Activated T-cell treated with anti-CD3 and anti-CD28 coated beads, Interleukin-2, amount 50 U/mL, for 72 hours (primary cell): Measurements from ENCODE around the gene NDUFB7. TPM values are rescaled to one million over a fixed set of nuclear protein-coding genes. Genes with fewer than 3 reads are reported as not detected.
A peak's percentile ranks its signal among the peaks of the same experiment; 100 is the strongest.
"Not testable (repeated sequence)": the region's sequence is repeated elsewhere in the genome, so short reads cannot be mapped to it uniquely, and the experiment has no call there.

Source experiments
- ATAC-seq, 2 donors: fragments of 150-1000 bp; cut with Tn5 transposase; replicated peaks in 1 of 2; 2 replicates each; pipeline ENCODE4 v1.10.0; 2021; ENCODE audit warnings: moderate library complexity in 2 of 2, mild to moderate bottlenecking in 1 of 2
- DNase-seq, 2 donors: peaks; one replicate each; pipeline ENCODE4 v3.0.0; 2021 to 2022; ENCODE audit warnings: mixed read lengths in 1 of 2
- H3K27ac Mint-ChIP-seq: one replicate; pipeline ENCODE4 v1.8.0; 2022; ENCODE audit warnings: mild to moderate bottlenecking, moderate library complexity, mixed read lengths
- H3K27me3 Mint-ChIP-seq: one replicate; pipeline ENCODE4 v1.8.0; 2022; ENCODE audit warnings: low read depth, mixed read lengths
- H3K36me3 Mint-ChIP-seq, 2 donors: one replicate each; pipeline ENCODE4 v1.8.0; 2022; ENCODE audit warnings: mixed read lengths in 2 of 2, mild to moderate bottlenecking in 1 of 2; ENCODE audit not compliant: insufficient read depth in 2 of 2
- H3K4me1 Mint-ChIP-seq: one replicate; pipeline ENCODE4 v1.8.0; 2022; ENCODE audit warnings: low read depth, mixed read lengths
- H3K4me3 Mint-ChIP-seq, 2 donors: one replicate each; pipeline ENCODE4 v1.8.0; 2022; ENCODE audit warnings: mild to moderate bottlenecking in 2 of 2, mixed read lengths in 2 of 2, moderate library complexity in 2 of 2
- H3K9me3 Mint-ChIP-seq, 2 donors: one replicate each; pipeline ENCODE4 v1.8.0; 2022; ENCODE audit warnings: mixed read lengths in 2 of 2
- total RNA-seq, 2 donors: library from RNA; stranded (reverse); gene quantifications; one replicate each; pipeline ENCODE4 v1.2.3, GENCODE V29; 2022

Gene NDUFB7
- total RNA-seq, 2 donors from 2014 or later, result 78.5 to 87.0 TPM

GRCh38 chr19:14542711-14543328 lies 29.0 kb downstream of the NDUFB7 start:
- H3K9me3 Mint-ChIP-seq, result no peaks in the 10 kb centered on the region
- H3K4me3 Mint-ChIP-seq, result no peak overlapping the region
- peak in 1 of 2 donors; percentile 61 for ATAC-seq
- H3K27ac Mint-ChIP-seq, result no peak overlapping the region
- DNase-seq, result no peak
- no peaks in the 10 kb centered on the region for H3K27me3 Mint-ChIP-seq
- H3K4me1 Mint-ChIP-seq, result peaks cover 12% of the 10 kb centered on the region
- peaks cover 0 to 3% of the 10 kb centered on the region in 2 donors for H3K36me3 Mint-ChIP-seq

- H3K27me3 Mint-ChIP-seq, DNase-seq, H3K36me3 Mint-ChIP-seq, ATAC-seq, H3K9me3 Mint-ChIP-seq, H3K27ac Mint-ChIP-seq, H3K4me3 Mint-ChIP-seq: not testable (repeated sequence)
- peaks cover 19% of the 10 kb centered on the region for H3K4me1 Mint-ChIP-seq
Observed at GRCh38 chr19:14541979-14542378, 29.9 kb downstream of the NDUFB7 start.

GRCh38 chr19:14540741-14541525 lies 30.9 kb downstream of the NDUFB7 start:
- Mint-ChIP-seq H3K9me3 (no peaks in the 10 kb centered on the region), H3K27ac (no peak overlapping the region), H3K4me1 (peaks cover 25% of the 10 kb centered on the region), H3K36me3 (peaks cover 0 to 1% of the 10 kb centered on the region in 2 donors), H3K27me3 (no peaks in the 10 kb centered on the region), H3K4me3 (no peak overlapping the region)
- no peak for DNase-seq
- ATAC-seq, result no peak

GRCh38 chr19:14536926-14537692 lies 34.8 kb downstream of the NDUFB7 start:
- Mint-ChIP-seq H3K4me1 (peaks cover 33% of the 10 kb centered on the region), H3K27ac (no peak overlapping the region), H3K9me3 (no peaks in the 10 kb centered on the region), H3K36me3 (peaks cover 0 to 3% of the 10 kb centered on the region in 2 donors), H3K27me3 (no peaks in the 10 kb centered on the region), H3K4me3 (no peak overlapping the region)
- DNase-seq, result peak; percentile 53 to 55
- ATAC-seq, result peak; percentile 74 to 75

GRCh38 chr19:14533450-14533849 lies 38.4 kb downstream of the NDUFB7 start:
- ATAC-seq (no peak), DNase-seq (no peak)
- Mint-ChIP-seq H3K36me3 (peaks cover 0 to 2% of the 10 kb centered on the region in 2 donors), H3K4me3 (no peak overlapping the region), H3K4me1 (peaks cover 55% of the 10 kb centered on the region), H3K27ac (no peak overlapping the region), H3K27me3 (no peaks in the 10 kb centered on the region), H3K9me3 (no peaks in the 10 kb centered on the region)

- no peaks in the 10 kb centered on the region for H3K9me3 Mint-ChIP-seq
- H3K4me3 Mint-ChIP-seq, result peak overlapping the region; percentile 78 to 99
- no peak for ATAC-seq
- no peaks in the 10 kb centered on the region for H3K27me3 Mint-ChIP-seq
- H3K4me1 Mint-ChIP-seq, result peaks cover 47% of the 10 kb centered on the region
- H3K27ac Mint-ChIP-seq, result peak overlapping the region; percentile 58
- no peak for DNase-seq
- H3K36me3 Mint-ChIP-seq, result peaks cover 0 to 4% of the 10 kb centered on the region in 2 donors
Observed at GRCh38 chr19:14530506-14530905, 41.4 kb downstream of the NDUFB7 start.

- Mint-ChIP-seq H3K4me1 (peaks cover 46% of the 10 kb centered on the region), H3K36me3 (peaks cover 0 to 4% of the 10 kb centered on the region in 2 donors), H3K4me3 (peak overlapping the region; percentile 95 to 99), H3K9me3 (no peaks in the 10 kb centered on the region), H3K27ac (peak overlapping the region; percentile 45), H3K27me3 (no peaks in the 10 kb centered on the region)
- ATAC-seq (no peak), DNase-seq (peak in 1 of 2 donors; percentile 41)
Observed at GRCh38 chr19:14530005-14530348, 41.9 kb downstream of the NDUFB7 start.

GRCh38 chr19:14529254-14530004 lies 42.4 kb downstream of the NDUFB7 start, which contains the start of gene TECR:
TECR (plus strand) TSS chr19:14529594; CDS start chr19:14529697, 103 bp downstream.
- peaks cover 0 to 4% of the 10 kb centered on the region in 2 donors for H3K36me3 Mint-ChIP-seq
- peak within 1 kb of the TSS; percentile 95 to 99 for H3K4me3 Mint-ChIP-seq
- no peaks in the 10 kb centered on the region for H3K9me3 Mint-ChIP-seq
- ATAC-seq, result peak; percentile 95 to 97
- peaks cover 46% of the 10 kb centered on the region for H3K4me1 Mint-ChIP-seq
- H3K27ac Mint-ChIP-seq, result peak within 1 kb of the TSS; percentile 45
- H3K27me3 Mint-ChIP-seq, result no peaks in the 10 kb centered on the region
- peak; percentile 100 for DNase-seq

GRCh38 chr19:14528419-14529253 lies 43.2 kb downstream of the NDUFB7 start:
- H3K36me3 Mint-ChIP-seq, result peaks cover 0 to 2% of the 10 kb centered on the region in 2 donors
- peaks cover 46% of the 10 kb centered on the region for H3K4me1 Mint-ChIP-seq
- no peaks in the 10 kb centered on the region for H3K27me3 Mint-ChIP-seq
- DNase-seq (no peak), ATAC-seq (no peak)
- H3K4me3 Mint-ChIP-seq, result peak overlapping the region; percentile 95 to 99
- H3K27ac Mint-ChIP-seq, result peak overlapping the region; percentile 42
- H3K9me3 Mint-ChIP-seq, result no peaks in the 10 kb centered on the region

GRCh38 chr19:14526423-14526822 lies 45.4 kb downstream of the NDUFB7 start:
- Mint-ChIP-seq H3K4me1 (peaks cover 50% of the 10 kb centered on the region), H3K36me3 (peaks cover 0 to 2% of the 10 kb centered on the region in 2 donors), H3K4me3 (peak overlapping the region in 1 of 2 donors; percentile 37)

GRCh38 chr19:14525729-14526128 lies 46.1 kb downstream of the NDUFB7 start:
- DNase-seq (no peak), ATAC-seq (no peak)
- no peaks in the 10 kb centered on the region for H3K27me3 Mint-ChIP-seq
- H3K27ac Mint-ChIP-seq, result no peak overlapping the region
- H3K4me3 Mint-ChIP-seq, result no peak overlapping the region
- H3K9me3 Mint-ChIP-seq, result no peaks in the 10 kb centered on the region
- H3K36me3 Mint-ChIP-seq, result peaks cover 0 to 2% of the 10 kb centered on the region in 2 donors
- peaks cover 45% of the 10 kb centered on the region for H3K4me1 Mint-ChIP-seq

More at GRCh38 chr19:14526423-14526822, 45.4 kb downstream of the NDUFB7 start:
- ATAC-seq, result no peak
- no peaks in the 10 kb centered on the region for H3K27me3 Mint-ChIP-seq
- no peak for DNase-seq
- no peak overlapping the region for H3K27ac Mint-ChIP-seq
- no peaks in the 10 kb centered on the region for H3K9me3 Mint-ChIP-seq

GRCh38 chr19:14520543-14520942 lies 51.3 kb downstream of the NDUFB7 start:
- Mint-ChIP-seq H3K9me3 (no peaks in the 10 kb centered on the region), H3K4me1 (peaks cover 56% of the 10 kb centered on the region), H3K27ac (peak overlapping the region; percentile 48), H3K36me3 (peaks cover 15 to 20% of the 10 kb centered on the region in 2 donors), H3K27me3 (no peaks in the 10 kb centered on the region), H3K4me3 (peak overlapping the region in 1 of 2 donors; percentile 89)
- DNase-seq (no peak), ATAC-seq (no peak)
